ENCODE results near the gene DBN1. TPM values are rescaled to one million over a fixed set of nuclear protein-coding genes. Genes with fewer than 3 reads are reported as not detected.

Gene DBN1
- total RNA-seq, 2 experiments from 2014 or later = 12.1 to 15.9 TPM

Other genes starting within 250 kb of the DBN1 start
- 10 to 100 TPM; 21.7 to 22.1 TPM for gene RAB24, start 169.9 kb downstream of the DBN1 start, total RNA-seq
- 100 to 1,000 TPM; 247 to 248 TPM for gene PRELID1, start 169.8 kb downstream of the DBN1 start, total RNA-seq
- 10 to 100 TPM; 31.2 to 33.4 TPM for gene MXD3, start 161.7 kb downstream of the DBN1 start, total RNA-seq
- 100 to 1,000 TPM in 1 of 2 experiments, 10 to 100 TPM in 1; 98.3 to 104 TPM for gene LMAN2, start 122.0 kb downstream of the DBN1 start, total RNA-seq
- 10 to 100 TPM; 43.9 to 47.2 TPM for gene RGS14, start 115.7 kb downstream of the DBN1 start, total RNA-seq
- under 1 TPM in 1 of 2 experiments, not detected in 1; 0.15 TPM for gene SLC34A1, start 89.2 kb downstream of the DBN1 start, total RNA-seq
- not detected for gene PFN3, start 73.0 kb downstream of the DBN1 start, total RNA-seq
- 1 to 10 TPM; 5.1 to 5.9 TPM for gene F12, start 64.1 kb downstream of the DBN1 start, total RNA-seq
- 100 to 1,000 TPM; 177 to 178 TPM for gene GRK6, start 47.0 kb downstream of the DBN1 start, total RNA-seq
- 10 to 100 TPM; 13.3 to 13.6 TPM for gene PRR7, start 26.8 kb downstream of the DBN1 start, total RNA-seq
- gene PDLIM7, start 24.0 kb upstream of the DBN1 start, total RNA-seq = 10 to 100 TPM; 50.2 to 56.6 TPM
- 1 to 10 TPM in 1 of 2 experiments, under 1 TPM in 1; 0.52 to 1.3 TPM for gene DOK3, start 36.2 kb upstream of the DBN1 start, total RNA-seq
- gene DDX41, start 43.3 kb upstream of the DBN1 start, total RNA-seq = 100 to 1,000 TPM; 143 to 145 TPM
- 10 to 100 TPM; 70.7 to 75.4 TPM for gene FAM193B, start 80.9 kb upstream of the DBN1 start, total RNA-seq
- 100 to 1,000 TPM; 135 to 144 TPM for gene TMED9, start 118.6 kb upstream of the DBN1 start, total RNA-seq
- 10 to 100 TPM; 15.4 to 16.2 TPM for gene B4GALT7, start 126.5 kb upstream of the DBN1 start, total RNA-seq

Data from activated CD4-positive, alpha-beta memory T cell treated with anti-CD3 and anti-CD28 coated beads for 36 hours (primary cell).